GM19463 (cell line): ENCODE results near the gene ACVR1.

ENCODE experiments used
- ATAC-seq: cut with Tn5 transposase; IDR thresholded peaks from one replicate; pipeline ENCODE4 v1.9.1; 2021; ENCODE audit warnings: mild to moderate bottlenecking, moderate library complexity; ENCODE audit not compliant: unreplicated experiment

ACVR1 gene

GRCh38 chr2:157876066-157876785 is at the start of gene ACVR1:
Gene ACVR1, minus strand, starts transcription at chr2:157876330. Its CDS starts 76,837 bp downstream, at chr2:157799493.
- peak; percentile 81 for ATAC-seq

- no peak for ATAC-seq
Measured at GRCh38 chr2:157925071-157925470, 48.9 kb upstream of the ACVR1 start.

- no peak for ATAC-seq
Measured at GRCh38 chr2:157923598-157924217, 47.6 kb upstream of the ACVR1 start.

- ATAC-seq = no peak
Measured at GRCh38 chr2:157922815-157923214, 46.7 kb upstream of the ACVR1 start.

GRCh38 chr2:157922336-157922735 is 46.2 kb upstream of the ACVR1 start:
- no peak for ATAC-seq

GRCh38 chr2:157920736-157921135 is 44.6 kb upstream of the ACVR1 start:
- no peak for ATAC-seq

- no peak for ATAC-seq
Measured at GRCh38 chr2:157919181-157919580, 43.1 kb upstream of the ACVR1 start.

- ATAC-seq = no peak
Measured at GRCh38 chr2:157918319-157918718, 42.2 kb upstream of the ACVR1 start.

- ATAC-seq = no peak
Measured at GRCh38 chr2:157911750-157912149, 35.6 kb upstream of the ACVR1 start.

GRCh38 chr2:157911246-157911645 is 35.1 kb upstream of the ACVR1 start:
- no peak for ATAC-seq

- ATAC-seq = no peak
Measured at GRCh38 chr2:157905092-157905491, 29.0 kb upstream of the ACVR1 start.

GRCh38 chr2:157903626-157904025 is 27.5 kb upstream of the ACVR1 start:
- ATAC-seq = no peak

- no peak for ATAC-seq
Measured at GRCh38 chr2:157903151-157903550, 27.0 kb upstream of the ACVR1 start.

GRCh38 chr2:157902692-157903091 is 26.6 kb upstream of the ACVR1 start:
- no peak for ATAC-seq

GRCh38 chr2:157901325-157901724 is 25.2 kb upstream of the ACVR1 start:
- no peak for ATAC-seq

- no peak for ATAC-seq
Measured at GRCh38 chr2:157900684-157901083, 24.6 kb upstream of the ACVR1 start.

GRCh38 chr2:157900203-157900602 is 24.1 kb upstream of the ACVR1 start:
- ATAC-seq = no peak

GRCh38 chr2:157899125-157899839 is 23.2 kb upstream of the ACVR1 start:
- peak; percentile 85 for ATAC-seq

- no peak for ATAC-seq
Measured at GRCh38 chr2:157898591-157898996, 22.5 kb upstream of the ACVR1 start.

GRCh38 chr2:157897106-157897971 is 21.2 kb upstream of the ACVR1 start:
- no peak for ATAC-seq

GRCh38 chr2:157895531-157895930 is 19.4 kb upstream of the ACVR1 start:
- ATAC-seq = no peak
